Upper lobe of right lung (tissue), 1 donor: Measurements from ENCODE around the gene PODXL. TPM values are rescaled to one million over a fixed set of nuclear protein-coding genes. Genes with fewer than 3 reads are reported as not detected.

Experiments
- ATAC-seq: fragments of 200-7000 bp; cut with Tn5 transposase; one replicate; pipeline ENCODE4 v1.9.1; 2020; ENCODE audit warnings: mild to moderate bottlenecking, moderate library complexity
- DNase-seq: peaks from one replicate; pipeline ENCODE4 v3.0.0-alpha.2; 2020
- H3K27ac ChIP-seq: fragments of 200-600 bp; one replicate; pipeline ENCODE4 v1.8.0; 2022
- H3K27me3 ChIP-seq: fragments of 200-600 bp; one replicate; pipeline ENCODE4 v1.8.0; 2022; ENCODE audit warnings: mild to moderate bottlenecking
- H3K36me3 ChIP-seq: fragments of 200-600 bp; one replicate; pipeline ENCODE4 v1.8.0; 2022
- H3K4me1 ChIP-seq: fragments of 200-600 bp; one replicate; pipeline ENCODE4 v1.8.0; 2022
- H3K4me3 ChIP-seq: fragments of 200-600 bp; one replicate; pipeline ENCODE4 v1.8.0; 2022; ENCODE audit warnings: mild to moderate bottlenecking
- H3K9me3 ChIP-seq: fragments of 200-600 bp; one replicate; pipeline ENCODE4 v1.8.0; 2022
- intact Hi-C: fragments of 100-400 bp; cut with DNase I; formaldehyde crosslinking; loops from one replicate; pipeline ENCODE4 v1.11.0; 2022
- long read RNA-seq: library from polyadenylated mRNA; unstranded; transcript quantifications from one replicate; pipeline ENCODE4 v2.0.0, GENCODE V29; 2021
- total RNA-seq: library from RNA; stranded (reverse); fragmentation: NEBNext Ultra II Directional; extraction: Animal tissue kit (Norgen Biotek cat#: 25700); gene quantifications from one replicate; pipeline ENCODE4 v1.2.1, GENCODE V29; 2021
- TF ChIP-seq, protein P1 (sequence below): fragments of 200-600 bp; IDR thresholded peaks from one replicate; pipeline ENCODE4 v1.8.0; 2022; ENCODE audit warnings: antibody characterized with exemption
- donor health status: DM: no; HTN: yes; CAD: no; lungs with severe emphysema.

The PODXL gene
- total RNA-seq, result 99.9 TPM
- long read RNA-seq, full-length matches to known transcripts, result 37 of 225 reads
- long read RNA-seq, partial matches to known transcripts, result 52 of 225 reads
- long read RNA-seq, other reads (novel, unspliced or antisense), result 136 of 225 reads

DNA sequence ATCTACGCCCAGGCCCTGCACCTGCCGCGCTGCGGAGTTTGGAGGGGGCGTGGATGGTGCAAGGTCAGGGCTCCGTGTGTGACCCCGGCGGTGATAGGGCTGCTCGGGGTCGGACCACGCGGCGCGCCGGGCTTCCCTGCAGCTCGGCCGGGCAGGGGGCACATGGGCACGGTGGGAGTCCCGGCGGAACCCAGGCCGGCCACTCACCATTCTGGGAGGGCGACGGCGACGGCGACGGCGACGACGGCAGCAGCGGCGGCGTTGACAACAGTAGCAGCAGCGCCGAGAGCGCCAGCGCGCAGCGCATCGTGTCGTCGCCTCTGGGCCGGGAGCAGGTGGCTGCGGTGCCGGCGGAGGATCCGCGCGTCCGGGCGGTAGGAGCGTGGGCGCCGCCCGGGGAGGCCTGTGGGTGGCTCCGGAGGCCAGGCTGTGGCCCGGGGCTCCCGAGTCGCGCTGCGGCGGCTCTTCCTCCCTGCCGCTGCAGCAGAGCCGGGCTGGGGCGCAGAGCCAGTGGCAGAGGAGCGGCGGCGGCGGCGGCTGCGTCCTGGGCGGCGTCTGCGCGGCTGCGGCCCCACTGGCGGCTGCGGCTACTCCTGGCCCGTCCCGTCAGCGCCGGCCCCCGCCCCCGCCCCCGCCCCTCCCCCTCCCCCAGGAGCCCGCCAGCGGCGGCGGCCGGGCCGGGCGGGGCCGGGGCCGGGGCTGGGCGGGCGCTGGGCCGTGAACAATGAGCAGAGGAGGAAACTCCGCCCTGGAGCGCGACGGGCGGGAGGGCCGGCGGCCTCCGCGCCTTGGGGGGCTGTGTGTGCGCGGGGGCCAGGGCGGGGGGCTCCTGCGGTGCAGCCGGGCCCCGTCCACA, at the start of gene PODXL:
Gene PODXL (minus strand): TSS at position 576 of the 856 bp plus-strand sequence. CDS start 269 bp downstream, at position 307.
- DNase-seq (peak; percentile 89), ATAC-seq (peak; percentile 92)
- peaks cover 17% of the 10 kb centered on the region for H3K4me1 ChIP-seq
- no peaks in the 10 kb centered on the region for H3K9me3 ChIP-seq
- peak within 1 kb of the TSS; percentile 74 for H3K27ac ChIP-seq
- no peaks in the 10 kb centered on the region for H3K27me3 ChIP-seq
- H3K36me3 ChIP-seq, result no peaks in the 10 kb centered on the region
- peak within 1 kb of the TSS; percentile 75 for H3K4me3 ChIP-seq
- intact Hi-C loops, result no loop called here
- TF ChIP-seq, protein P1, sequence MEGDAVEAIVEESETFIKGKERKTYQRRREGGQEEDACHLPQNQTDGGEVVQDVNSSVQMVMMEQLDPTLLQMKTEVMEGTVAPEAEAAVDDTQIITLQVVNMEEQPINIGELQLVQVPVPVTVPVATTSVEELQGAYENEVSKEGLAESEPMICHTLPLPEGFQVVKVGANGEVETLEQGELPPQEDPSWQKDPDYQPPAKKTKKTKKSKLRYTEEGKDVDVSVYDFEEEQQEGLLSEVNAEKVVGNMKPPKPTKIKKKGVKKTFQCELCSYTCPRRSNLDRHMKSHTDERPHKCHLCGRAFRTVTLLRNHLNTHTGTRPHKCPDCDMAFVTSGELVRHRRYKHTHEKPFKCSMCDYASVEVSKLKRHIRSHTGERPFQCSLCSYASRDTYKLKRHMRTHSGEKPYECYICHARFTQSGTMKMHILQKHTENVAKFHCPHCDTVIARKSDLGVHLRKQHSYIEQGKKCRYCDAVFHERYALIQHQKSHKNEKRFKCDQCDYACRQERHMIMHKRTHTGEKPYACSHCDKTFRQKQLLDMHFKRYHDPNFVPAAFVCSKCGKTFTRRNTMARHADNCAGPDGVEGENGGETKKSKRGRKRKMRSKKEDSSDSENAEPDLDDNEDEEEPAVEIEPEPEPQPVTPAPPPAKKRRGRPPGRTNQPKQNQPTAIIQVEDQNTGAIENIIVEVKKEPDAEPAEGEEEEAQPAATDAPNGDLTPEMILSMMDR, result no peak

DNA sequence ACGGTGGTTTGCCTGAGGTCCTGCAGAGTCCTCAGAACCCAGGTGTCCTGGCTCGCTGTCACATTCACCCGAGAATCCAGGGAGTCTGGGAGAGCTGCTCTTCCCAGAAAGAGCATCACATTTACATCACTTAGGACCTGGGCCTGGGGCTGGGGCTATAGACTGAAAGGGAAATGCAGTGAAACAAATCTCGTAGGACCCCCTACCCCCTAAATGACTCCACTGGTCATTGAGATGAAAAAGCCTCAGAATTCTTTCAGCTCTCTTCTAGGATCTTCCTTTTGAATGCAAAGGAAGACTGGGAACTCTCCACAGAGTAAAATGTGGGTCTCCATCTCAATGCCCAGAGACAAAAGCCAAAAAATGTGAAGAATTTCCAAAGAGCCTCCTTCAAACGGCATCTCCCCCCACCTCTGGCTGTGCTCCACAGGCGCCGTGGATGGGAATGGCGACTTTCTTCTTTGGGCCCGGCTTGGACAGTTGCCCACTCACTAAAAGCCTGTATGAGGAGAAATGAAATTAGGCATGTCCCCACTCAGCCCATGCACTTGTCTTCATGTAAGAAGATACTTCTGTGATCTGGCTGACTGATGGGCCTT, 49.0 kb upstream of the PODXL start:
- no peak for DNase-seq
- no peaks in the 10 kb centered on the region for H3K36me3 ChIP-seq
- no peak overlapping the region for H3K4me3 ChIP-seq
- no peaks in the 10 kb centered on the region for H3K4me1 ChIP-seq
- no peaks in the 10 kb centered on the region for H3K9me3 ChIP-seq
- H3K27me3 ChIP-seq, result no peaks in the 10 kb centered on the region
- no peak overlapping the region for H3K27ac ChIP-seq
- no peak for ATAC-seq
- intact Hi-C loops, result no loop called here
- TF ChIP-seq, protein P1, result no peak

DNA sequence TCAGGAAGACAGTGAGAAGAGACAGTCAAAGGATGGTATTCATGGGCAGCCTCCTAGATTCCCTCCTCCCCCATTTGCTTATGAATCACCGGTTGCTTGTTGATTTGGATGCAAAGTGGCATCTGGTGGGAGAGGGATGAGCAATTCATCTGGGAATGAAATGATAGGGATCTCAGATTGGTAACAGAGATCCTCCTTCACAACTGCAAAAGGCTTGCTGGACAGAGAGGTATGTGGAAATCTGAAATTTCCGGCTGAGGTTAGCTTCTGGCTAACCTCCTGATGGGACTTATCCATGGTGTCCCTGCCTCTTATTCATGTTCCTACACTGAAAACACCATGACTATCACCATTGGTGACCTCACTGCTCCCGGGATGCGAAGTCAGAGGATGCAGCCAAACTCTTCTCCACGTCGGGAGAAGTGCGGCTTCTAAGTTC, 48.4 kb upstream of the PODXL start:
- no peak overlapping the region for H3K27ac ChIP-seq
- H3K9me3 ChIP-seq, result no peaks in the 10 kb centered on the region
- no peak for DNase-seq
- TF ChIP-seq, protein P1, result no peak
- H3K27me3 ChIP-seq, result no peaks in the 10 kb centered on the region
- no peaks in the 10 kb centered on the region for H3K4me1 ChIP-seq
- no peak overlapping the region for H3K4me3 ChIP-seq
- ATAC-seq, result no peak
- H3K36me3 ChIP-seq, result no peaks in the 10 kb centered on the region
- intact Hi-C loops, result no loop called here

DNA sequence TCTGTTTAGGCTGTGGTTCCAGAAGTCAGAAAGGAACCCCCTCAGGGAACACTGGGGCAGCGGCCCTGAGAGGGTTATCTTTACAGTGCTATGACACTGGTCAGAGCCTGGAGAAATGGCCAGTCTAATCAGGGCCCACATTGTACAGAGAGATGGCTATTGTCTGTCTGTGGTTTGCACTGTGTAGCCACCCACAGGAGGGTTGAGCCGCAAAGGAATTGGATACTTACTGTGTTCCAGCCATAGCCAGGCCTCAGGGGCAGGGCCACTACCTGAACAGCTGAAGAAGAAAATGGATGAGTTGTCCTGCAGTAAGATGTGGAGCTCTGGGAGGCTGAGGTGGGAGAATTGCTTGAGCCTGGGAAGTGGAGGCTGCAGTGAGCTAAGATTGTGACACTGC, 47.5 kb upstream of the PODXL start:
- ATAC-seq, result no peak
- intact Hi-C loops, result no loop called here

DNA sequence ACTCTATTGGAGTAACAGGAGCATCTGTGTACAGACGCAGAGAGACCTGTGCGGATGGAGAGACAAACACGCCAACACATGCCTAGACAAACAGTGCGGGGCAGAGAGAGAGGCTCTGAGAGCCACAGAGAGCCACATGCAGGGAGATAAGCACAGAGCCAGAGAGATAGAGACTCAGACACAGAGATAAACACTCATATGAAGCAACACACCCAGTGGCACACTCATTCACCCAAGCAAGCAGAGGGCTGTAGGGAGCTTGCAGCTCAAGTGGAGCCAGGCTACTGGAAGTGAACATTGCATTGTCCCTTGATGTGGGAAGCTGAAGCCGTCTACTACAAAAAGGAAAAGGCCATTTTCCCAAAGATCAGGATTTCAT, 46.6 kb upstream of the PODXL start:
- DNase-seq (no peak), ATAC-seq (no peak)
- Histone ChIP-seq H3K4me3 (no peak overlapping the region), H3K4me1 (no peaks in the 10 kb centered on the region), H3K36me3 (no peaks in the 10 kb centered on the region), H3K27ac (no peak overlapping the region), H3K9me3 (no peaks in the 10 kb centered on the region), H3K27me3 (no peaks in the 10 kb centered on the region)
- intact Hi-C loops, result no loop called here
- TF ChIP-seq, protein P1, result no peak

More for the DNA sequence above, 47.5 kb upstream of the PODXL start:
- Histone ChIP-seq H3K4me3 (no peak overlapping the region), H3K36me3 (no peaks in the 10 kb centered on the region), H3K4me1 (no peaks in the 10 kb centered on the region), H3K27ac (no peak overlapping the region), H3K27me3 (no peaks in the 10 kb centered on the region), H3K9me3 (no peaks in the 10 kb centered on the region)
- TF ChIP-seq, protein P1, result no peak
- DNase-seq, result no peak
